Esophagus muscularis mucosa (tissue), 4 donors: ENCODE results near the gene IP6K3.

Source experiments
- CTCF ChIP-seq, 3 experiments: fragments of 200-600 bp in 2 of 3; fragments of 450-650 bp in 1 of 3; sonication (generic) in 2 of 3; IDR thresholded peaks; one replicate each; pipeline ENCODE4 v1.5.1; 2017 to 2019; ENCODE audit warnings: antibody characterized with exemption in 3 of 3, mild to moderate bottlenecking in 2 of 3, moderate library complexity in 1 of 3
- EP300 ChIP-seq: sonication (generic); formaldehyde crosslinking; IDR thresholded peaks from one replicate; pipeline ENCODE4 v1.6.1; 2017; ENCODE audit warnings: antibody characterized with exemption
- POLR2A ChIP-seq: fragments of 450-650 bp; IDR thresholded peaks from one replicate; pipeline ENCODE4 v1.6.1; 2017; ENCODE audit warnings: antibody characterized with exemption, moderate library complexity, mild to moderate bottlenecking, low read depth
- POLR2AphosphoS5 ChIP-seq, 2 donors: sonication (generic); formaldehyde crosslinking; IDR thresholded peaks; one replicate each; pipeline ENCODE4 v1.6.1; 2017; ENCODE audit warnings: antibody characterized with exemption in 2 of 2

GRCh38 chr6:33765368-33765767 is 18.7 kb upstream of the IP6K3 start:
- TF ChIP-seq CTCF (IDR thresholded peaks at IDR 0.05) (no peak), POLR2A (no peak), POLR2AphosphoS5 (IDR thresholded peaks at IDR 0.05) (no peak), EP300 (no peak)
